Hepatocyte (in vitro differentiated cells): Measurements from ENCODE around the gene DYRK3. TPM values are rescaled to one million over a fixed set of nuclear protein-coding genes. Genes with fewer than 3 reads are reported as not detected.
A peak's percentile ranks its signal among the peaks of the same experiment; 100 is the strongest.

Source experiments
- DNase-seq: peaks from one replicate; pipeline ENCODE4 v3.0.0-alpha.2; 2016; ENCODE audit warnings: low spot score
- H2AFZ ChIP-seq: fragments of 200-600 bp; sonication (generic); 2 replicates; pipeline ENCODE4 v1.6.0; 2016; ENCODE audit warnings: antibody characterized with exemption, mild to moderate bottlenecking
- H3K27ac ChIP-seq: fragments of 200-600 bp; sonication (generic); 2 replicates; pipeline ENCODE4 v1.5.1; 2016; ENCODE audit warnings: mild to moderate bottlenecking
- H3K27me3 ChIP-seq: fragments of 200-600 bp; sonication (generic); 2 replicates; pipeline ENCODE4 v1.6.1; 2016
- H3K36me3 ChIP-seq: fragments of 200-600 bp; sonication (generic); replicated peaks from 2 replicates; pipeline ENCODE4 v1.5.1; 2016; ENCODE audit warnings: low read depth; ENCODE audit not compliant: insufficient read depth
- H3K4me1 ChIP-seq: fragments of 200-600 bp; sonication (generic); 2 replicates; pipeline ENCODE4 v1.5.1; 2016; ENCODE audit warnings: mild to moderate bottlenecking, moderate library complexity; ENCODE audit not compliant: insufficient read depth
- H3K4me2 ChIP-seq: fragments of 200-600 bp; sonication (generic); 2 replicates; pipeline ENCODE4 v1.6.0; 2016
- H3K4me3 ChIP-seq: fragments of 200-600 bp; sonication (generic); 2 replicates; pipeline ENCODE4 v1.5.1; 2016; ENCODE audit warnings: mild to moderate bottlenecking
- H3K79me2 ChIP-seq: fragments of 200-600 bp; sonication (generic); 2 replicates; pipeline ENCODE4 v1.6.0; 2017; ENCODE audit warnings: mild to moderate bottlenecking
- H3K9me2 ChIP-seq: fragments of 200-600 bp; sonication (generic); replicated peaks from 2 replicates; pipeline ENCODE4 v1.6.0; 2017; ENCODE audit warnings: mild to moderate bottlenecking; ENCODE audit not compliant: insufficient read depth
- H3K9me3 ChIP-seq: fragments of 200-600 bp; sonication (generic); 2 replicates; pipeline ENCODE4 v1.5.1; 2016; ENCODE audit warnings: low read depth, mild to moderate bottlenecking
- H4K20me1 ChIP-seq: fragments of 200-600 bp; sonication (generic); 2 replicates; pipeline ENCODE4 v1.6.0; 2016; ENCODE audit warnings: mild to moderate bottlenecking; ENCODE audit not compliant: insufficient read depth, poor library complexity, severe bottlenecking
- CTCF ChIP-seq: fragments of 200-600 bp; sonication (generic); IDR thresholded peaks from 2 replicates; pipeline ENCODE4 v1.5.1; 2016; ENCODE audit warnings: antibody characterized with exemption, mild to moderate bottlenecking; ENCODE audit not compliant: poor library complexity
- EZH2 ChIP-seq: fragments of 200-600 bp; sonication (generic); IDR thresholded peaks from 2 replicates; pipeline ENCODE4 v1.6.1; 2016; ENCODE audit warnings: antibody characterized with exemption, mild to moderate bottlenecking, borderline replicate concordance
- EZH2phosphoT487 ChIP-seq: fragments of 200-600 bp; sonication (generic); IDR thresholded peaks from one replicate; pipeline ENCODE4 v1.6.1; 2018; ENCODE audit warnings: antibody characterized with exemption, mild to moderate bottlenecking, low read depth, moderate library complexity; ENCODE audit not compliant: unreplicated experiment, severe bottlenecking
- WGBS: methylation state at CpG from one replicate; pipeline ENCODE4 v1.1.6; 2016; ENCODE audit warnings: low lambda C conversion rate; ENCODE audit errors: missing lambda C conversion rate; 5-methylcytosine and 5-hydroxymethylcytosine counted together
- polyA plus RNA-seq: library from polyadenylated mRNA; unstranded; fragments of >200 nt; fragmentation: Nextera tagmentation; extraction: Ambion mirVana; gene quantifications from 2 replicates; pipeline ENCODE4 v1.2.1, GENCODE V29; 2016
- total RNA-seq: library from RNA; depleted of rRNA; stranded (reverse); fragments of >200 nt; gene quantifications from 2 replicates; pipeline ENCODE4 v1.2.3, GENCODE V29; 2014

The DYRK3 gene
- total and polyA plus RNA-seq, 2 experiments from 2014 or later: 5.8 to 6.2 TPM

GRCh38 chr1:206674745-206675175, 39.4 kb downstream of the DYRK3 start:
- H3K4me3 ChIP-seq: no peak overlapping the region
- no peak overlapping the region for H2AFZ ChIP-seq
- H3K4me2 ChIP-seq: no peak overlapping the region

GRCh38 chr1:206676499-206676898, 41.2 kb downstream of the DYRK3 start:
- no peak for DNase-seq
- Histone ChIP-seq H3K79me2 (no peaks in the 10 kb centered on the region), H3K27me3 (no peaks in the 10 kb centered on the region), H3K27ac (no peak overlapping the region), H3K36me3 (no peaks in the 10 kb centered on the region), H2AFZ (no peak overlapping the region), H4K20me1 (no peaks in the 10 kb centered on the region), H3K4me2 (no peak overlapping the region), H3K9me3 (no peaks in the 10 kb centered on the region), H3K4me3 (no peak overlapping the region), H3K9me2 (no peaks in the 10 kb centered on the region), H3K4me1 (peaks cover 22% of the 10 kb centered on the region)
- 92% methylated on average over 2 of the region's 2 CpGs for WGBS
- TF ChIP-seq CTCF (no peak), EZH2phosphoT487 (no peak), EZH2 (no peak)

More at GRCh38 chr1:206674745-206675175, 39.4 kb downstream of the DYRK3 start:
- H3K79me2 ChIP-seq: no peaks in the 10 kb centered on the region
- H3K9me3 ChIP-seq: no peaks in the 10 kb centered on the region
- H3K27ac ChIP-seq: peak overlapping the region; percentile 77
- no peak for TF ChIP-seq EZH2
- no peak for TF ChIP-seq CTCF
- peak; percentile 83 for DNase-seq
- no peaks in the 10 kb centered on the region for H3K36me3 ChIP-seq
- H3K27me3 ChIP-seq: no peaks in the 10 kb centered on the region
- H3K4me1 ChIP-seq: peaks cover 25% of the 10 kb centered on the region
- no peaks in the 10 kb centered on the region for H4K20me1 ChIP-seq
- 22% methylated on average over 1 of the region's 1 CpG for WGBS
- H3K9me2 ChIP-seq: no peaks in the 10 kb centered on the region

- Histone ChIP-seq H3K4me3 (no peak overlapping the region), H3K4me2 (no peak overlapping the region), H3K4me1 (peaks cover 21% of the 10 kb centered on the region), H2AFZ (no peak overlapping the region), H3K9me3 (no peaks in the 10 kb centered on the region), H3K36me3 (no peaks in the 10 kb centered on the region), H3K9me2 (no peaks in the 10 kb centered on the region), H4K20me1 (no peaks in the 10 kb centered on the region), H3K79me2 (no peaks in the 10 kb centered on the region), H3K27ac (no peak overlapping the region), H3K27me3 (no peaks in the 10 kb centered on the region)
- WGBS: 81% methylated on average over 3 of the region's 3 CpGs
- TF ChIP-seq EZH2 (no peak), EZH2phosphoT487 (no peak), CTCF (no peak)
- DNase-seq: no peak
Measured at GRCh38 chr1:206678490-206678889, 43.2 kb downstream of the DYRK3 start.

- no peak overlapping the region for H3K4me2 ChIP-seq
- peaks cover 15% of the 10 kb centered on the region for H3K4me1 ChIP-seq
- no peak overlapping the region for H3K27ac ChIP-seq
Measured at GRCh38 chr1:206679738-206680211, 44.4 kb downstream of the DYRK3 start.

More at GRCh38 chr1:206679738-206680211, 44.4 kb downstream of the DYRK3 start:
- 73% methylated on average over 5 of the region's 5 CpGs for WGBS
- H4K20me1 ChIP-seq: no peaks in the 10 kb centered on the region
- H3K79me2 ChIP-seq: no peaks in the 10 kb centered on the region
- DNase-seq: no peak
- H3K9me3 ChIP-seq: no peaks in the 10 kb centered on the region
- no peak overlapping the region for H2AFZ ChIP-seq
- TF ChIP-seq CTCF: no peak
- TF ChIP-seq EZH2: no peak
- TF ChIP-seq EZH2phosphoT487: no peak
- H3K4me3 ChIP-seq: no peak overlapping the region
- H3K27me3 ChIP-seq: no peaks in the 10 kb centered on the region
- no peaks in the 10 kb centered on the region for H3K9me2 ChIP-seq
- no peaks in the 10 kb centered on the region for H3K36me3 ChIP-seq
